ENCODE measurements around the gene CGNL1.

DNA sequence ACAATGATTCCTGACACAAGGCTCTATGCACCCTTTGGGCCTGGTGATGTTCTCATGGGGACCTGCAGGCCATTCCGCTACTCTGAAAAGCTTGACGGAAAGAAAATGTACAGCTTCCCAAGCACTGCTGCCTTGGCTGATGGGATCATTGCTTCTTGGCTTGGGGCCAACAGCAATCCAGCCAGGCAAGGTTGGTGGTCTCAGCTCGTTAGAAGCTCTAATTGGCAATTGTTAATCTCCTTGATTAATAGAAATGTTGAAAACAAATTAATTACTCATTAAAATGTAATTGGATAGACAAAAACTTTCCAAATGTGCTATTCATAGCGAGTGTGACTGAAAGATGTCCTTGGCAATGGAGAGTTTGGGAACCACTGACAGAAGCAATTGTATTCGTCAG, 199.1 kb downstream of the CGNL1 start:
- TF ChIP-seq CTCF (IDR thresholded peaks at IDR 0.05) (no peak), EZH2 (IDR thresholded peaks at IDR 0.05) (no peak)
